Karpas-422 (cell line): ENCODE results near the gene PPP2R2C. TPM values are rescaled to one million over a fixed set of nuclear protein-coding genes. Genes with fewer than 3 reads are reported as not detected.

ENCODE experiments used
- DNase-seq: peaks from one replicate; pipeline ENCODE4 v3.0.0-alpha.2; 2015
- H2AFZ ChIP-seq: fragments of 200-600 bp; sonication (generic); 2 replicates; pipeline ENCODE4 v1.6.1; 2014; ENCODE audit warnings: antibody characterized with exemption, low read length, mixed read lengths
- H3K27ac ChIP-seq: fragments of 200-600 bp; sonication (generic); 2 replicates; pipeline ENCODE4 v1.5.1; 2014; ENCODE audit warnings: mild to moderate bottlenecking, low read length, moderate library complexity
- H3K27me3 ChIP-seq: fragments of 200-600 bp; sonication (generic); 2 replicates; pipeline ENCODE4 v1.6.1; 2014; ENCODE audit warnings: low read length, mixed read lengths
- H3K36me3 ChIP-seq: fragments of 200-600 bp; sonication (generic); 2 replicates; pipeline ENCODE4 v1.6.1; 2014; ENCODE audit warnings: low read length, mixed read lengths; ENCODE audit not compliant: insufficient read depth
- H3K4me1 ChIP-seq: fragments of 200-600 bp; sonication (generic); 2 replicates; pipeline ENCODE4 v1.6.1; 2014; ENCODE audit warnings: mild to moderate bottlenecking, low read length, mixed read lengths
- H3K4me2 ChIP-seq: fragments of 200-600 bp; sonication (generic); 2 replicates; pipeline ENCODE4 v1.6.1; 2014; ENCODE audit warnings: low read length, low read depth, mild to moderate bottlenecking; ENCODE audit not compliant: poor library complexity, severe bottlenecking
- H3K4me3 ChIP-seq: fragments of 200-600 bp; sonication (generic); 2 replicates; pipeline ENCODE4 v1.5.1; 2014; ENCODE audit warnings: mild to moderate bottlenecking, antibody characterized with exemption, low read length, mixed read lengths
- H3K79me2 ChIP-seq: fragments of 200-600 bp; sonication (generic); 2 replicates; pipeline ENCODE4 v1.6.1; 2014; ENCODE audit warnings: mild to moderate bottlenecking, low read length, mixed read lengths
- H3K9ac ChIP-seq: fragments of 200-600 bp; sonication (generic); 2 replicates; pipeline ENCODE4 v1.6.0; 2014; ENCODE audit warnings: low read length
- H3K9me2 ChIP-seq: fragments of 200-600 bp; sonication (generic), shearing (Covaris generic); replicated peaks from 2 replicates; pipeline ENCODE4 v1.6.0; 2014; ENCODE audit warnings: mild to moderate bottlenecking, low read length, moderate library complexity; ENCODE audit not compliant: insufficient read depth
- H3K9me3 ChIP-seq: fragments of 300-700, 200-600 bp; sonication (generic); 2 replicates; pipeline ENCODE4 v1.6.1; 2014; ENCODE audit warnings: low read length, mixed read lengths
- H4K20me1 ChIP-seq: fragments of 200-600 bp; sonication (generic); 2 replicates; pipeline ENCODE4 v1.6.1; 2014; ENCODE audit warnings: mild to moderate bottlenecking, antibody characterized with exemption, low read length, low read depth; ENCODE audit not compliant: insufficient read depth
- total RNA-seq: library from RNA; depleted of rRNA; stranded (reverse); fragments of >200 nt; shearing (Covaris generic); gene quantifications from 2 replicates; pipeline ENCODE4 v1.2.3, GENCODE V29; 2014; ENCODE audit warnings: low replicate concordance

The PPP2R2C gene
- total RNA-seq, 1 experiment from 2014 or later: not detected

- Histone ChIP-seq H3K27ac (no peak overlapping the region), H3K4me2 (no peak overlapping the region), H2AFZ (no peak overlapping the region), H3K36me3 (no peaks in the 10 kb centered on the region), H3K4me3 (no peak overlapping the region), H3K9ac (no peak overlapping the region), H3K4me1 (no peaks in the 10 kb centered on the region), H4K20me1 (no peaks in the 10 kb centered on the region), H3K79me2 (no peaks in the 10 kb centered on the region), H3K9me3 (no peaks in the 10 kb centered on the region), H3K27me3 (no peaks in the 10 kb centered on the region), H3K9me2 (no peaks in the 10 kb centered on the region)
- no peak for DNase-seq
These were observed 10.9 kb downstream of the PPP2R2C start for GRCh38 chr4:6461301-6462165.

GRCh38 chr4:6460876-6461275 is 11.5 kb downstream of the PPP2R2C start:
- Histone ChIP-seq H4K20me1 (no peaks in the 10 kb centered on the region), H3K27ac (no peak overlapping the region), H3K4me3 (no peak overlapping the region), H3K9ac (no peak overlapping the region), H3K9me2 (no peaks in the 10 kb centered on the region), H3K4me2 (no peak overlapping the region), H3K4me1 (no peaks in the 10 kb centered on the region), H3K79me2 (no peaks in the 10 kb centered on the region), H3K9me3 (no peaks in the 10 kb centered on the region), H2AFZ (no peak overlapping the region), H3K36me3 (no peaks in the 10 kb centered on the region), H3K27me3 (no peaks in the 10 kb centered on the region)
- no peak for DNase-seq

GRCh38 chr4:6458528-6458927 is 13.9 kb downstream of the PPP2R2C start:
- no peak for DNase-seq
- Histone ChIP-seq H3K4me2 (no peak overlapping the region), H3K27ac (no peak overlapping the region), H2AFZ (no peak overlapping the region), H3K4me3 (no peak overlapping the region), H3K36me3 (no peaks in the 10 kb centered on the region), H3K9ac (no peak overlapping the region), H3K9me3 (no peaks in the 10 kb centered on the region), H3K79me2 (no peaks in the 10 kb centered on the region), H4K20me1 (no peaks in the 10 kb centered on the region), H3K9me2 (no peaks in the 10 kb centered on the region), H3K27me3 (no peaks in the 10 kb centered on the region), H3K4me1 (no peaks in the 10 kb centered on the region)

- H3K9me2 ChIP-seq: no peaks in the 10 kb centered on the region
- H4K20me1 ChIP-seq: no peaks in the 10 kb centered on the region; the same call in 1 of the 2 replicates
- no peak overlapping the region for H3K4me3 ChIP-seq
- no peaks in the 10 kb centered on the region for H3K79me2 ChIP-seq
- no peaks in the 10 kb centered on the region for H3K9me3 ChIP-seq
- no peaks in the 10 kb centered on the region for H3K4me1 ChIP-seq
- H3K9ac ChIP-seq: no peak overlapping the region
- H3K27me3 ChIP-seq: no peaks in the 10 kb centered on the region
- DNase-seq: no peak
- H3K27ac ChIP-seq: no peak overlapping the region
- no peak overlapping the region for H2AFZ ChIP-seq
- no peak overlapping the region for H3K4me2 ChIP-seq
- no peaks in the 10 kb centered on the region for H3K36me3 ChIP-seq
These were observed 16.0 kb downstream of the PPP2R2C start for GRCh38 chr4:6456450-6456849.

GRCh38 chr4:6454112-6454910 is 18.1 kb downstream of the PPP2R2C start:
- Histone ChIP-seq H3K4me2 (no peak overlapping the region), H3K79me2 (no peaks in the 10 kb centered on the region), H3K27ac (no peak overlapping the region), H3K36me3 (no peaks in the 10 kb centered on the region), H4K20me1 (no peaks in the 10 kb centered on the region; the same call in 1 of the 2 replicates), H3K9ac (no peak overlapping the region), H3K4me3 (no peak overlapping the region), H3K4me1 (no peaks in the 10 kb centered on the region), H3K27me3 (no peaks in the 10 kb centered on the region), H3K9me3 (no peaks in the 10 kb centered on the region), H2AFZ (no peak overlapping the region), H3K9me2 (no peaks in the 10 kb centered on the region)
- DNase-seq: no peak

- H3K79me2 ChIP-seq: no peaks in the 10 kb centered on the region
- H3K27me3 ChIP-seq: no peaks in the 10 kb centered on the region
- no peak overlapping the region for H3K27ac ChIP-seq
These were observed 18.8 kb downstream of the PPP2R2C start for GRCh38 chr4:6453688-6453990.

GRCh38 chr4:6452897-6453687 is 19.3 kb downstream of the PPP2R2C start:
- Histone ChIP-seq H3K9ac (no peak overlapping the region), H3K4me2 (no peak overlapping the region), H3K79me2 (no peaks in the 10 kb centered on the region), H3K9me2 (no peaks in the 10 kb centered on the region), H3K4me1 (no peaks in the 10 kb centered on the region), H3K4me3 (no peak overlapping the region), H3K27me3 (no peaks in the 10 kb centered on the region), H3K9me3 (no peaks in the 10 kb centered on the region), H4K20me1 (no peaks in the 10 kb centered on the region; the same call in 1 of the 2 replicates), H3K27ac (no peak overlapping the region), H2AFZ (no peak overlapping the region), H3K36me3 (no peaks in the 10 kb centered on the region)
- DNase-seq: no peak

More at GRCh38 chr4:6453688-6453990, 18.8 kb downstream of the PPP2R2C start:
- Histone ChIP-seq H3K9ac (no peak overlapping the region), H3K36me3 (no peaks in the 10 kb centered on the region), H4K20me1 (no peaks in the 10 kb centered on the region; the same call in 1 of the 2 replicates), H3K9me2 (no peaks in the 10 kb centered on the region), H3K4me1 (no peaks in the 10 kb centered on the region), H3K4me3 (no peak overlapping the region), H2AFZ (no peak overlapping the region), H3K4me2 (no peak overlapping the region), H3K9me3 (no peaks in the 10 kb centered on the region)
- DNase-seq: no peak
